ENCODE data around the gene SMYD3. TPM values are rescaled to one million over a fixed set of nuclear protein-coding genes. Genes with fewer than 3 reads are reported as not detected.
A peak's percentile ranks its signal among the peaks of the same experiment; 100 is the strongest.

SMYD3 gene
- total and polyA plus RNA-seq, 2 of the 13 experiments (the other 11 are each of a cell fraction or from before 2014, with no cell fraction given) = 27.7 to 35.8 TPM

DNA sequence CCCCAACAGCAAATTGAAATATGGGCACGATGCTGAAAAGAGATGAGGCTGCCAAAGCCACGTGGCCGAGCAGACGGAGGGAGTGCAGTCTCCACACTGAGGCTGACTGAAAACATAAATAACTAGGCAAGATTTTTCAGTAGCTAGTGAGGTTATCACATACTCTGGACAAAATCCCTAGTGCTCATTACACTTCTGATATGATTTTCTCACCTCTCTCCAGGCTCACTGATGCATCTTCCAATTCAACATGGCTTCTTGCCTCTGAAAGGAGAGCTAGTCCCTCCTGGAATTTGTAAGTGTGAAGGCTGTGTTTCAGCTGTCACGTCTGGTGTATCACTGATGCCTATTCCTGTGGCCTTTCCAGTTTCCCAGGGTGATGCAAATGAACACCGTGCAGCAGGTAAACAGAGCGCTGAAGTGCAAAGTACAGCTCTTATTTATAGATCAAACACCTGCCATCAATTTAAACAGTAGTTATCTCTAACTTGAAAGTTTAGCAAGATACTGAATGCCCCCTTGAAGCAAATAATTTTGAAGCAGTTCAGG lies 696.2 kb downstream of the SMYD3 start (continued):
- TF ChIP-seq ZNF710 (CRISPR knock-in tag; IDR thresholded peaks at IDR 0.05; ENCODE audit: borderline replicate concordance) (peak; percentile 35; the same call in 1 of the 2 replicates), ZFP1 (CRISPR knock-in tag; IDR thresholded peaks at IDR 0.05) (peak; percentile 91), ZBTB7A (CRISPR knock-in tag; IDR thresholded peaks at IDR 0.05) (no peak), ZNF619 (CRISPR knock-in tag; IDR thresholded peaks at IDR 0.05) (no peak), ARID4A (CRISPR knock-in tag; IDR thresholded peaks at IDR 0.05; ENCODE audit: borderline replicate concordance) (peak; percentile 47; the same call in 1 of the 2 replicates), ZSCAN29 (CRISPR knock-in tag; conservative IDR thresholded peaks at IDR 0.05) (no peak), ZNF784 (CRISPR knock-in tag; IDR thresholded peaks at IDR 0.05; ENCODE audit: borderline replicate concordance) (no peak), ZC3H4 (CRISPR knock-in tag; IDR thresholded peaks at IDR 0.05; ENCODE audit: borderline replicate concordance) (no peak), ZNF781 (CRISPR knock-in tag; IDR thresholded peaks at IDR 0.05; ENCODE audit: borderline replicate concordance, not compliant biosample characterization) (peak; percentile 38), CENPT (CRISPR knock-in tag; IDR thresholded peaks at IDR 0.05; ENCODE audit: low read depth) (no peak), ZNF432 (CRISPR knock-in tag; IDR thresholded peaks at IDR 0.05; ENCODE audit: borderline replicate concordance) (no peak), NR2C2 (CRISPR knock-in tag; IDR thresholded peaks at IDR 0.05; ENCODE audit: borderline replicate concordance) (no peak), STAT5B (CRISPR knock-in tag; IDR thresholded peaks at IDR 0.05) (no peak), ARNT2 (CRISPR knock-in tag; IDR thresholded peaks at IDR 0.05; ENCODE audit: low read depth) (no peak)
- TF ChIP-seq, protein P1, sequence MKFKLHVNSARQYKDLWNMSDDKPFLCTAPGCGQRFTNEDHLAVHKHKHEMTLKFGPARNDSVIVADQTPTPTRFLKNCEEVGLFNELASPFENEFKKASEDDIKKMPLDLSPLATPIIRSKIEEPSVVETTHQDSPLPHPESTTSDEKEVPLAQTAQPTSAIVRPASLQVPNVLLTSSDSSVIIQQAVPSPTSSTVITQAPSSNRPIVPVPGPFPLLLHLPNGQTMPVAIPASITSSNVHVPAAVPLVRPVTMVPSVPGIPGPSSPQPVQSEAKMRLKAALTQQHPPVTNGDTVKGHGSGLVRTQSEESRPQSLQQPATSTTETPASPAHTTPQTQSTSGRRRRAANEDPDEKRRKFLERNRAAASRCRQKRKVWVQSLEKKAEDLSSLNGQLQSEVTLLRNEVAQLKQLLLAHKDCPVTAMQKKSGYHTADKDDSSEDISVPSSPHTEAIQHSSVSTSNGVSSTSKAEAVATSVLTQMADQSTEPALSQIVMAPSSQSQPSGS (CRISPR knock-in tag; IDR thresholded peaks at IDR 0.05) = 0 out of 2 replicates have a peak, but pooled peaks have one; percentile 20
- TF ChIP-seq, protein P2, sequence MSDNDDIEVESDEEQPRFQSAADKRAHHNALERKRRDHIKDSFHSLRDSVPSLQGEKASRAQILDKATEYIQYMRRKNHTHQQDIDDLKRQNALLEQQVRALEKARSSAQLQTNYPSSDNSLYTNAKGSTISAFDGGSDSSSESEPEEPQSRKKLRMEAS (IDR thresholded peaks at IDR 0.05) = peak; percentile 64; the same call in 1 of the 2 replicates
- TF ChIP-seq, protein P3, sequence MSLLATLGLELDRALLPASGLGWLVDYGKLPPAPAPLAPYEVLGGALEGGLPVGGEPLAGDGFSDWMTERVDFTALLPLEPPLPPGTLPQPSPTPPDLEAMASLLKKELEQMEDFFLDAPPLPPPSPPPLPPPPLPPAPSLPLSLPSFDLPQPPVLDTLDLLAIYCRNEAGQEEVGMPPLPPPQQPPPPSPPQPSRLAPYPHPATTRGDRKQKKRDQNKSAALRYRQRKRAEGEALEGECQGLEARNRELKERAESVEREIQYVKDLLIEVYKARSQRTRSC (CRISPR knock-in tag; IDR thresholded peaks at IDR 0.05; ENCODE audit: low read depth) = no peak
- TF ChIP-seq, protein P4, sequence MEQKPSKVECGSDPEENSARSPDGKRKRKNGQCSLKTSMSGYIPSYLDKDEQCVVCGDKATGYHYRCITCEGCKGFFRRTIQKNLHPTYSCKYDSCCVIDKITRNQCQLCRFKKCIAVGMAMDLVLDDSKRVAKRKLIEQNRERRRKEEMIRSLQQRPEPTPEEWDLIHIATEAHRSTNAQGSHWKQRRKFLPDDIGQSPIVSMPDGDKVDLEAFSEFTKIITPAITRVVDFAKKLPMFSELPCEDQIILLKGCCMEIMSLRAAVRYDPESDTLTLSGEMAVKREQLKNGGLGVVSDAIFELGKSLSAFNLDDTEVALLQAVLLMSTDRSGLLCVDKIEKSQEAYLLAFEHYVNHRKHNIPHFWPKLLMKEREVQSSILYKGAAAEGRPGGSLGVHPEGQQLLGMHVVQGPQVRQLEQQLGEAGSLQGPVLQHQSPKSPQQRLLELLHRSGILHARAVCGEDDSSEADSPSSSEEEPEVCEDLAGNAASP (CRISPR knock-in tag; IDR thresholded peaks at IDR 0.05; ENCODE audit: borderline replicate concordance) = no peak; the same call in 1 of the 2 replicates
